Urinary bladder (tissue), 4 donors: ENCODE results near the gene MED10. TPM values are rescaled to one million over a fixed set of nuclear protein-coding genes. Genes with fewer than 3 reads are reported as not detected.

Experiments used
- DNase-seq: peaks from one replicate; pipeline ENCODE4 v3.0.0-alpha.2; 2015; ENCODE audit errors: extremely low spot score
- H3K27ac ChIP-seq: one replicate; pipeline ENCODE4 v1.5.1; 2013; ENCODE audit warnings: low read depth, mild to moderate bottlenecking, moderate library complexity
- H3K36me3 ChIP-seq: one replicate; pipeline ENCODE4 v1.6.1; 2013; ENCODE audit warnings: mild to moderate bottlenecking, moderate library complexity; ENCODE audit not compliant: insufficient read depth
- H3K4me1 ChIP-seq: one replicate; pipeline ENCODE4 v1.6.1; 2013; ENCODE audit warnings: mild to moderate bottlenecking, moderate library complexity; ENCODE audit not compliant: insufficient read depth
- H3K4me3 ChIP-seq: one replicate; pipeline ENCODE4 v1.5.1; 2013; ENCODE audit warnings: low read depth, low read length
- WGBS: extraction: QIAGEN DNeasy Blood & Tissue Kit; methylation state at CpG from one replicate; pipeline ENCODE4 v1.1.7; 2013; 5-methylcytosine and 5-hydroxymethylcytosine counted together
- polyA plus RNA-seq: library from polyadenylated mRNA; stranded (reverse); fragments of 200-250 nt; gene quantifications from one replicate; pipeline ENCODE4 v1.2.3, GENCODE V29; 2013
- total RNA-seq: library from RNA; depleted of rRNA; stranded (reverse); fragments of >200 nt; gene quantifications from one replicate; pipeline ENCODE4 v1.2.3, GENCODE V29; 2014
- donor health status: healthy with polysubstance abuse.
- donor health status: healthy.

The MED10 gene
- total and polyA plus RNA-seq, 2 donors = 15.1 to 44.7 TPM

GRCh38 chr5:6343951-6344592 is 34.3 kb downstream of the MED10 start:
- H3K36me3 ChIP-seq = no peaks in the 10 kb centered on the region
- WGBS = 84% methylated on average over 11 of the region's 11 CpGs
- H3K4me1 ChIP-seq = no peaks in the 10 kb centered on the region
- no peak overlapping the region for H3K27ac ChIP-seq
- DNase-seq = no peak
- H3K4me3 ChIP-seq = no peak overlapping the region

GRCh38 chr5:6342689-6343315 is 35.5 kb downstream of the MED10 start:
- no peak overlapping the region for H3K27ac ChIP-seq
- H3K4me3 ChIP-seq = no peak overlapping the region
- WGBS = 82% methylated on average over 14 of the region's 14 CpGs
- H3K4me1 ChIP-seq = no peaks in the 10 kb centered on the region
- no peaks in the 10 kb centered on the region for H3K36me3 ChIP-seq
- DNase-seq = no peak

- H3K4me1 ChIP-seq = no peaks in the 10 kb centered on the region
- no peak overlapping the region for H3K4me3 ChIP-seq
- DNase-seq = no peak
- H3K36me3 ChIP-seq = no peaks in the 10 kb centered on the region
- 94% methylated on average over 1 of the region's 1 CpG for WGBS
- no peak overlapping the region for H3K27ac ChIP-seq
Measured at GRCh38 chr5:6340100-6340499, 38.2 kb downstream of the MED10 start.

GRCh38 chr5:6338871-6339270 is 39.5 kb downstream of the MED10 start:
- DNase-seq = no peak
- no peak overlapping the region for H3K27ac ChIP-seq
- no peaks in the 10 kb centered on the region for H3K4me1 ChIP-seq
- 88% methylated on average over 4 of the region's 4 CpGs for WGBS
- H3K36me3 ChIP-seq = no peaks in the 10 kb centered on the region
- no peak overlapping the region for H3K4me3 ChIP-seq

- no peaks in the 10 kb centered on the region for H3K4me1 ChIP-seq
- no peaks in the 10 kb centered on the region for H3K36me3 ChIP-seq
- DNase-seq = no peak
- WGBS = 75% methylated on average over 3 of the region's 3 CpGs
- H3K27ac ChIP-seq = no peak overlapping the region
- no peak overlapping the region for H3K4me3 ChIP-seq
Measured at GRCh38 chr5:6338135-6338534, 40.2 kb downstream of the MED10 start.

- H3K36me3 ChIP-seq = no peaks in the 10 kb centered on the region
- H3K4me3 ChIP-seq = no peak overlapping the region
- WGBS = 84% methylated on average over 5 of the region's 5 CpGs
- H3K4me1 ChIP-seq = no peaks in the 10 kb centered on the region
- DNase-seq = no peak
- H3K27ac ChIP-seq = no peak overlapping the region
Measured at GRCh38 chr5:6333182-6333905, 45.0 kb downstream of the MED10 start.

- 43% methylated on average over 3 of the region's 3 CpGs for WGBS
- Histone ChIP-seq H3K36me3 (no peaks in the 10 kb centered on the region), H3K4me3 (no peak overlapping the region), H3K4me1 (no peaks in the 10 kb centered on the region), H3K27ac (no peak overlapping the region)
- no peak for DNase-seq
Measured at GRCh38 chr5:6328173-6328572, 50.2 kb downstream of the MED10 start.

- H3K4me1 ChIP-seq = no peaks in the 10 kb centered on the region
- no peak overlapping the region for H3K4me3 ChIP-seq
- DNase-seq = no peak
- no peaks in the 10 kb centered on the region for H3K36me3 ChIP-seq
- no peak overlapping the region for H3K27ac ChIP-seq
- 59% methylated on average over 5 of the region's 5 CpGs for WGBS
Measured at GRCh38 chr5:6326776-6327175, 51.6 kb downstream of the MED10 start.

GRCh38 chr5:6322163-6322713 is 56.1 kb downstream of the MED10 start:
- WGBS = 90% methylated on average over 21 of the region's 21 CpGs
- DNase-seq = no peak
- Histone ChIP-seq H3K27ac (no peak overlapping the region), H3K4me1 (no peaks in the 10 kb centered on the region), H3K4me3 (no peak overlapping the region), H3K36me3 (no peaks in the 10 kb centered on the region)

Other genes starting within 250 kb of the MED10 start
- gene UBE2QL1, start 70.3 kb upstream of the MED10 start, total RNA-seq = 0.48 TPM
- 0.46 TPM for gene UBE2QL1, start 70.3 kb upstream of the MED10 start, polyA plus RNA-seq